HL-60 (cell line): ENCODE data around the gene LGALS4.

Experiments
- DNase-seq, 2 experiments: peaks; one replicate each; pipeline ENCODE4 v3.0.0-alpha.2; 2010 to 2020; ENCODE audit warnings: low read depth in 1 of 2, low spot score in 1 of 2
- H3K27ac ChIP-seq: fragments of 250-450 bp; sonication (Bioruptor Pico); replicated peaks from 2 replicates; pipeline ENCODE4 v1.5.1; 2020; ENCODE audit warnings: mild to moderate bottlenecking, moderate library complexity
- H3K27me3 ChIP-seq: fragments of 250-450 bp; sonication (Bioruptor Pico); 2 replicates; pipeline ENCODE4 v1.5.1; 2021; ENCODE audit warnings: mild to moderate bottlenecking, moderate library complexity; ENCODE audit not compliant: insufficient read depth, poor library complexity, severe bottlenecking
- H3K4me3 ChIP-seq: replicated peaks from 2 replicates; pipeline ENCODE4 v1.5.1; 2011; ENCODE audit warnings: mild to moderate bottlenecking, control low read depth, low read length; ENCODE audit not compliant: insufficient read depth
- GABPA ChIP-seq: IDR thresholded peaks from 2 replicates; pipeline ENCODE4 v1.6.1; 2012; ENCODE audit warnings: low read depth
- POLR2AphosphoS5 ChIP-seq: IDR thresholded peaks from 2 replicates; pipeline ENCODE4 v1.6.1; 2012; ENCODE audit warnings: low read depth
- SPI1 ChIP-seq: IDR thresholded peaks from 2 replicates; pipeline ENCODE4 v1.6.1; 2012; ENCODE audit warnings: low read depth, mild to moderate bottlenecking, borderline replicate concordance
- TF ChIP-seq, protein P1 (sequence below): IDR thresholded peaks from one replicate; pipeline ENCODE4 v1.5.1; 2011; ENCODE audit warnings: low read length, control low read depth, inconsistent platforms; ENCODE audit not compliant: insufficient read depth
- TF ChIP-seq, protein P2 (sequence below): IDR thresholded peaks from 2 replicates; pipeline ENCODE4 v1.6.1; 2012; ENCODE audit warnings: low read depth; ENCODE audit not compliant: insufficient replicate concordance

The LGALS4 gene

DNA sequence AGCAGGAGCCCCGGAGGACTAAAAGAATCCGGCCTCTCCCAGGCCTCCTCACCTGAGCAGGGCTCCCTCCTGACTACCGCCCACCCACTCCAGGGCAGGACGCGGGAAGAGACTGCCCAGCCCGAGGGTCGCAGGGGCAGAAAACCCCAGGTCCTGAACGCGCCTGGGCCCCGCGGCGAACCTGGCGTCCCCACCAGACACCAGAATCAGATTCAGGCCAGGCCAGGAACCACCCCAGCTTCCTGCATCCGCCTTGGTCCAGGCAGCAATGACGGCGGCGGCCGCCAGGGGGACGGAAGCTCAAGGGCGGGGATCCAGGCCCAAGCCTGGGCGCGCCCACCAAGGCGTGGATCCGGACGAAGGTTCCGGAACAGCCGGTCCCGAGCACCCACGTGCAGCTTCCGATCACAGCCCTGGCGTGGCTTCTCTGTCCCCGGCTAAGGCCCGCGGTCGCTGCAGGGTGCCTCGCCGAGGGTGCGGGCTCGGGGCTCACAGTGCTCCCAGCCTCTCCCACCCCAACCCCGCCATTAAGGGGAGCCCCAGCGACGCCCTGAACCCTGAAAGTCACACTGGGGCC, 43.0 kb downstream of the LGALS4 start:
- Histone ChIP-seq H3K27me3 (no peaks in the 10 kb centered on the region), H3K27ac (no peak overlapping the region), H3K4me3 (peak overlapping the region; percentile 15)
- peak; percentile 64 to 71 for DNase-seq
- TF ChIP-seq, protein P1, sequence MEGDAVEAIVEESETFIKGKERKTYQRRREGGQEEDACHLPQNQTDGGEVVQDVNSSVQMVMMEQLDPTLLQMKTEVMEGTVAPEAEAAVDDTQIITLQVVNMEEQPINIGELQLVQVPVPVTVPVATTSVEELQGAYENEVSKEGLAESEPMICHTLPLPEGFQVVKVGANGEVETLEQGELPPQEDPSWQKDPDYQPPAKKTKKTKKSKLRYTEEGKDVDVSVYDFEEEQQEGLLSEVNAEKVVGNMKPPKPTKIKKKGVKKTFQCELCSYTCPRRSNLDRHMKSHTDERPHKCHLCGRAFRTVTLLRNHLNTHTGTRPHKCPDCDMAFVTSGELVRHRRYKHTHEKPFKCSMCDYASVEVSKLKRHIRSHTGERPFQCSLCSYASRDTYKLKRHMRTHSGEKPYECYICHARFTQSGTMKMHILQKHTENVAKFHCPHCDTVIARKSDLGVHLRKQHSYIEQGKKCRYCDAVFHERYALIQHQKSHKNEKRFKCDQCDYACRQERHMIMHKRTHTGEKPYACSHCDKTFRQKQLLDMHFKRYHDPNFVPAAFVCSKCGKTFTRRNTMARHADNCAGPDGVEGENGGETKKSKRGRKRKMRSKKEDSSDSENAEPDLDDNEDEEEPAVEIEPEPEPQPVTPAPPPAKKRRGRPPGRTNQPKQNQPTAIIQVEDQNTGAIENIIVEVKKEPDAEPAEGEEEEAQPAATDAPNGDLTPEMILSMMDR, result peak; percentile 24
- TF ChIP-seq POLR2AphosphoS5, result no peak
- TF ChIP-seq, protein P2, sequence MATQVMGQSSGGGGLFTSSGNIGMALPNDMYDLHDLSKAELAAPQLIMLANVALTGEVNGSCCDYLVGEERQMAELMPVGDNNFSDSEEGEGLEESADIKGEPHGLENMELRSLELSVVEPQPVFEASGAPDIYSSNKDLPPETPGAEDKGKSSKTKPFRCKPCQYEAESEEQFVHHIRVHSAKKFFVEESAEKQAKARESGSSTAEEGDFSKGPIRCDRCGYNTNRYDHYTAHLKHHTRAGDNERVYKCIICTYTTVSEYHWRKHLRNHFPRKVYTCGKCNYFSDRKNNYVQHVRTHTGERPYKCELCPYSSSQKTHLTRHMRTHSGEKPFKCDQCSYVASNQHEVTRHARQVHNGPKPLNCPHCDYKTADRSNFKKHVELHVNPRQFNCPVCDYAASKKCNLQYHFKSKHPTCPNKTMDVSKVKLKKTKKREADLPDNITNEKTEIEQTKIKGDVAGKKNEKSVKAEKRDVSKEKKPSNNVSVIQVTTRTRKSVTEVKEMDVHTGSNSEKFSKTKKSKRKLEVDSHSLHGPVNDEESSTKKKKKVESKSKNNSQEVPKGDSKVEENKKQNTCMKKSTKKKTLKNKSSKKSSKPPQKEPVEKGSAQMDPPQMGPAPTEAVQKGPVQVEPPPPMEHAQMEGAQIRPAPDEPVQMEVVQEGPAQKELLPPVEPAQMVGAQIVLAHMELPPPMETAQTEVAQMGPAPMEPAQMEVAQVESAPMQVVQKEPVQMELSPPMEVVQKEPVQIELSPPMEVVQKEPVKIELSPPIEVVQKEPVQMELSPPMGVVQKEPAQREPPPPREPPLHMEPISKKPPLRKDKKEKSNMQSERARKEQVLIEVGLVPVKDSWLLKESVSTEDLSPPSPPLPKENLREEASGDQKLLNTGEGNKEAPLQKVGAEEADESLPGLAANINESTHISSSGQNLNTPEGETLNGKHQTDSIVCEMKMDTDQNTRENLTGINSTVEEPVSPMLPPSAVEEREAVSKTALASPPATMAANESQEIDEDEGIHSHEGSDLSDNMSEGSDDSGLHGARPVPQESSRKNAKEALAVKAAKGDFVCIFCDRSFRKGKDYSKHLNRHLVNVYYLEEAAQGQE, result no peak

DNA sequence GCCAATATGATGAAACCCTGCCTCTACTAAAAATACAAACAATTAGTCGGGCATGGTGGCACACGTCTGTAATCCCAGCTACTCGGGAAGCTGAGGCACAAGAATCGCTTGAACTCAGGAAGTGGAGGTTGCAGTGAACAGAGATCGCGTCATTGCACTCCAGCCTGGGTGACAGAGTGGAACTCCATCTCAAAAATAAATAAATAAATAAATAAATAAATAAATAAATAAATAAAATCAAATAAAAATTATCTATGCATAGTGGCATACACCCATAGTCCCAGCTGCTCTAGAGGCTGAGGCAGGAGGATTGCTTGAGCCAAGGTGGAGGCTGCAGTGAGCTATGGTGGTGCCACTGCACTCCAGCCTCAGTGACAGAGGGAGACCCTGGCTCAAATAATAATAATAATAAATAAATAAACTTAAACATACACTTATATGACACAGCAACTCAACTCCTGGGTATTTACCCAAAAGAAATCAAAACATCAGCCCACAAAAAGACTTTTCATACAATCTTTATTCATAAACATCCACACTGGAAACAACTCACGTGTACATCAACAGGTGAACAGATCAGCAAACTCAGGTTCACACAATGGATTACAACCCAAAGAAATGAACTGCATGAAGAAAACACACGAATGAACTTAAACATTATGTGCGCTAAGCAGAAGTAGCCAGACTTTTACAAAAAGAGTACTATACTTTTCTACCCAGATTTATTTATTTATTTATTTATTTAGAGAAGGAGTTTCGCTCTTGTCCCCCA, 46.3 kb downstream of the LGALS4 start:
- no peak for DNase-seq
- no peak overlapping the region for H3K4me3 ChIP-seq
- no peaks in the 10 kb centered on the region for H3K27me3 ChIP-seq
- H3K27ac ChIP-seq, result no peak overlapping the region
- TF ChIP-seq, protein P2, result no peak
- TF ChIP-seq, protein P1, result no peak
- TF ChIP-seq GABPA (no peak), SPI1 (no peak), POLR2AphosphoS5 (no peak)

DNA sequence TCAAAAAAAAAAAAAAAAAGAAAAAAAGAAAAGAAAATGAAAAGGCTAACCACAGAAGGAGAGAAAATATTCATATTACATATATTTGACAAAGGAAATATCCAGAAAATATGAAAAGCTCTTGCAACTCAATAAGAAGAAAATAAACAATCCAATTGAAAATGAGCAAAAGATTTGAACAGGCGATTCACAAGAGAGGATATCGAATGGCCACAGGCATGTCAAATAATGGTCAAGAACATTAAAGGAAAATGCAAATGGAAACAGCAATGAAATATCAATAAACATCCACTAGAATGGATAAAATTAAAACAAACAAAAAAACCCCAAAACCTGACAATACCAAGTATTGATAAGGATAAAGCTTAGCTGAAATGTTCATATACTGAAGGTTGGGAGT, 47.5 kb downstream of the LGALS4 start:
- TF ChIP-seq, protein P2, result no peak
- TF ChIP-seq SPI1 (no peak), POLR2AphosphoS5 (no peak), GABPA (no peak)
- TF ChIP-seq, protein P1, result no peak
- DNase-seq, result no peak

More for the DNA sequence above, 47.5 kb downstream of the LGALS4 start:
- Histone ChIP-seq H3K4me3 (no peak overlapping the region), H3K27me3 (no peaks in the 10 kb centered on the region), H3K27ac (no peak overlapping the region)
